Testis (tissue), 5 donors: Measurements from ENCODE around the gene FAM200A. TPM values are rescaled to one million over a fixed set of nuclear protein-coding genes. Genes with fewer than 3 reads are reported as not detected.
A peak's percentile ranks its signal among the peaks of the same experiment; 100 is the strongest.

Experiments used
- DNase-seq: peaks from one replicate; pipeline ENCODE4 v3.0.0-alpha.2; 2019
- H3K27ac ChIP-seq, 2 donors: fragments of 200-600 bp; sonication (generic); one replicate each; pipeline ENCODE4 v1.5.1; 2019
- H3K27me3 ChIP-seq: fragments of 200-600 bp; sonication (generic); one replicate; pipeline ENCODE4 v1.5.1; 2019
- H3K36me3 ChIP-seq: fragments of 200-600 bp; sonication (generic); one replicate; pipeline ENCODE4 v1.5.1; 2017; ENCODE audit warnings: low read depth; ENCODE audit errors: missing control alignments
- H3K4me1 ChIP-seq: fragments of 200-600 bp; sonication (generic); one replicate; pipeline ENCODE4 v1.5.1; 2019
- H3K4me3 ChIP-seq, 2 donors: fragments of 200-600 bp; sonication (generic); one replicate each; pipeline ENCODE4 v1.5.1; 2017 to 2019
- H3K9me3 ChIP-seq: fragments of 200-600 bp; sonication (generic); one replicate; pipeline ENCODE4 v1.5.1; 2017
- CTCF ChIP-seq, 3 experiments: fragments of 450-650 bp in 2 of 3; fragments of 200-600 bp in 1 of 3; sonication (generic) in 1 of 3; IDR thresholded peaks; one replicate each; pipeline ENCODE4 v1.5.1; 2016 to 2019; ENCODE audit warnings: antibody characterized with exemption in 3 of 3, mild to moderate bottlenecking in 2 of 3, moderate library complexity in 1 of 3
- POLR2A ChIP-seq: fragments of 450-650 bp; IDR thresholded peaks from one replicate; pipeline ENCODE4 v1.6.1; 2017; ENCODE audit warnings: antibody characterized with exemption, mild to moderate bottlenecking, moderate library complexity
- WGBS, 2 donors: methylation state at CpG; one replicate each; pipeline ENCODE4 v1.1.5; 2018; 5-methylcytosine and 5-hydroxymethylcytosine counted together
- intact Hi-C: fragments of 100-400 bp; cut with DNase I; formaldehyde crosslinking; loops from one replicate; pipeline ENCODE4 v1.15.1; 2023; ENCODE audit warnings: low total_unique reads
- long read RNA-seq, 2 donors: transcript quantifications; one replicate each; lab custom pipeline, GENCODE V29; 2026
- polyA plus RNA-seq: library from polyadenylated mRNA; stranded (reverse); fragments of 350-450 nt; fragmentation: Illumina TruSeq; extraction: RNeasy Lipid Tissue Mini Kit (QIAGEN cat#74804); gene quantifications from one replicate; pipeline ENCODE4 v1.2.3, GENCODE V29; 2014; ENCODE audit warnings: low read depth, low replicate concordance; ENCODE audit not compliant: insufficient read depth
- total RNA-seq, 2 donors: library from RNA; depleted of rRNA; stranded (reverse); fragments of >200 nt; gene quantifications; one replicate each; pipeline ENCODE4 v1.2.3, GENCODE V29; 2016

FAM200A gene
- total RNA-seq: 10 to 100 TPM in 1 of 2 donors, 1 to 10 TPM in 1; 9.2 to 11.5 TPM
- 11.4 TPM for polyA plus RNA-seq
- long read RNA-seq, donor 1, transcript FAM200A-202 (2 exons, 2,480 nt): major isoform, 6 of 6 reads
- long read RNA-seq, donor 1, partial matches to known transcripts: 0 of 6 reads
- long read RNA-seq, donor 1, other reads (novel, unspliced or antisense): 0 of 6 reads
- long read RNA-seq, donor 2, transcript FAM200A-202 (2 exons, 2,480 nt): major isoform, 9 of 9 reads
- long read RNA-seq, donor 2, partial matches to known transcripts: 0 of 9 reads
- long read RNA-seq, donor 2, other reads (novel, unspliced or antisense): 0 of 9 reads

- 0 to 1% methylated on average over 17 to 37 of the region's 37 CpGs for WGBS, 2 donors
Measured at GRCh38 chr7:99551767-99552463, at the start of gene FAM200A. FAM200A (minus strand) TSS chr7:99552114; CDS start chr7:99548407, 3,707 bp downstream.

GRCh38 chr7:99599836-99600235 lies 47.9 kb upstream of the FAM200A start:
- H3K27ac ChIP-seq: no peak overlapping the region
- no peaks in the 10 kb centered on the region for H3K4me1 ChIP-seq
- H3K27me3 ChIP-seq: no peaks in the 10 kb centered on the region
- 39 to 56% methylated on average over 4 of the region's 4 CpGs for WGBS, 2 donors
- DNase-seq: no peak
- H3K9me3 ChIP-seq: no peaks in the 10 kb centered on the region
- no peak overlapping the region for H3K4me3 ChIP-seq
- no peak for TF ChIP-seq CTCF (IDR thresholded peaks at IDR 0.05)
- TF ChIP-seq POLR2A: no peak
- intact Hi-C loops: no loop called here
- H3K36me3 ChIP-seq: no peaks in the 10 kb centered on the region

More at GRCh38 chr7:99551767-99552463, at the start of gene FAM200A:
- peak; percentile 93 for DNase-seq
- Histone ChIP-seq H3K4me1 (peaks cover 9% of the 10 kb centered on the region), H3K9me3 (no peaks in the 10 kb centered on the region), H3K4me3 (peak within 1 kb of the TSS; percentile 85 to 98), H3K27ac (peak within 1 kb of the TSS; percentile 84 to 90), H3K36me3 (no peaks in the 10 kb centered on the region), H3K27me3 (no peaks in the 10 kb centered on the region)
- TF ChIP-seq CTCF (IDR thresholded peaks at IDR 0.05): no peak
- intact Hi-C loops: loop anchor here (10.0 kb wide), 1 partner anchor 47 kb away; the partner anchor contains the start of genes ZKSCAN5 and ZNF394

GRCh38 chr7:99597762-99598501 lies 46.0 kb upstream of the FAM200A start, which contains the start of gene TMEM225B:
TMEM225B (plus strand) TSS chr7:99598267; CDS start chr7:99604389, 6,122 bp downstream.
- WGBS, 2 donors: 53 to 56% methylated on average over 27 to 34 of the region's 34 CpGs
- Histone ChIP-seq H3K27me3 (no peaks in the 10 kb centered on the region), H3K4me3 (peak within 1 kb of the TSS; percentile 33 to 47), H3K9me3 (no peaks in the 10 kb centered on the region), H3K27ac (no peak within 1 kb of the TSS), H3K4me1 (no peaks in the 10 kb centered on the region), H3K36me3 (no peaks in the 10 kb centered on the region)
- intact Hi-C loops: no loop called here
- no peak for DNase-seq
- no peak for TF ChIP-seq CTCF (IDR thresholded peaks at IDR 0.05)
- no peak for TF ChIP-seq POLR2A

GRCh38 chr7:99596408-99596955 lies 44.6 kb upstream of the FAM200A start:
- intact Hi-C loops: no loop called here
- no peak for TF ChIP-seq CTCF (IDR thresholded peaks at IDR 0.05)
- TF ChIP-seq POLR2A: no peak
- H3K27me3 ChIP-seq: no peaks in the 10 kb centered on the region
- 60 to 61% methylated on average over 1 of the region's 1 CpG for WGBS, 2 donors
- DNase-seq: no peak
- H3K9me3 ChIP-seq: no peaks in the 10 kb centered on the region
- no peak overlapping the region for H3K4me3 ChIP-seq
- H3K4me1 ChIP-seq: no peaks in the 10 kb centered on the region
- no peaks in the 10 kb centered on the region for H3K36me3 ChIP-seq
- no peak overlapping the region for H3K27ac ChIP-seq
